CD1c-positive myeloid dendritic cell (primary cell): ENCODE measurements around the gene REV3L.
A peak's percentile ranks its signal among the peaks of the same experiment; 100 is the strongest.

Source experiments
- DNase-seq: peaks from one replicate; pipeline ENCODE4 v3.0.0-alpha.2; 2016; ENCODE audit errors: extremely low spot score

REV3L gene

GRCh38 chr6:111297776-111298175 lies 185.2 kb downstream of the REV3L start:
- DNase-seq = no peak

GRCh38 chr6:111294374-111294967 lies 188.5 kb downstream of the REV3L start:
- DNase-seq = no peak

- DNase-seq = no peak
Observed at GRCh38 chr6:111291336-111292259, 191.4 kb downstream of the REV3L start.

- peak; percentile 71 for DNase-seq
Observed at GRCh38 chr6:111290689-111291335, 192.2 kb downstream of the REV3L start.

GRCh38 chr6:111284356-111284755 lies 198.7 kb downstream of the REV3L start:
- DNase-seq = peak; percentile 30

GRCh38 chr6:111283707-111284106 lies 199.3 kb downstream of the REV3L start:
- no peak for DNase-seq

GRCh38 chr6:111282515-111282914 lies 200.5 kb downstream of the REV3L start:
- no peak for DNase-seq

GRCh38 chr6:111280445-111280955 lies 202.5 kb downstream of the REV3L start:
- no peak for DNase-seq

GRCh38 chr6:111278731-111279130 lies 204.3 kb downstream of the REV3L start:
- no peak for DNase-seq

GRCh38 chr6:111277819-111278218 lies 205.2 kb downstream of the REV3L start:
- no peak for DNase-seq

- no peak for DNase-seq
Observed at GRCh38 chr6:111276736-111277135, 206.3 kb downstream of the REV3L start.

- DNase-seq = no peak
Observed at GRCh38 chr6:111276335-111276734, 206.7 kb downstream of the REV3L start.

- no peak for DNase-seq
Observed at GRCh38 chr6:111274593-111275217, 208.3 kb downstream of the REV3L start.

GRCh38 chr6:111270121-111270520 lies 212.9 kb downstream of the REV3L start:
- no peak for DNase-seq

- no peak for DNase-seq
Observed at GRCh38 chr6:111269401-111269970, 213.5 kb downstream of the REV3L start.

GRCh38 chr6:111267764-111268333 lies 215.2 kb downstream of the REV3L start:
- no peak for DNase-seq

- no peak for DNase-seq
Observed at GRCh38 chr6:111266276-111266675, 216.7 kb downstream of the REV3L start.

- no peak for DNase-seq
Observed at GRCh38 chr6:111265842-111266241, 217.2 kb downstream of the REV3L start.

- no peak for DNase-seq
Observed at GRCh38 chr6:111263837-111264236, 219.2 kb downstream of the REV3L start.

GRCh38 chr6:111260570-111261298 lies 222.3 kb downstream of the REV3L start:
- peak; percentile 20 for DNase-seq
